Kidney (tissue), 14 donors: Measurements from ENCODE around the gene PRKACA. TPM values are rescaled to one million over a fixed set of nuclear protein-coding genes. Genes with fewer than 3 reads are reported as not detected.

Experiments
- DNase-seq, 5 donors: peaks; one replicate each; pipeline ENCODE4 v3.0.0-alpha.2; 2013 to 2020
- FAIRE-seq: peaks from 2 replicates; lab custom pipeline; 2012; peaks lifted over from hg19 to GRCh38; lab: Jason Lieb, UNC
- H3K27ac ChIP-seq, 2 donors: one replicate each; pipeline ENCODE4 v1.7.0; 2013; ENCODE audit warnings: low read depth in 2 of 2, low read length in 2 of 2, inconsistent platforms in 1 of 2
- H3K27me3 ChIP-seq: one replicate; pipeline ENCODE4 v1.7.1; 2013; ENCODE audit warnings: low read length, inconsistent platforms; ENCODE audit not compliant: control insufficient read depth, insufficient read depth
- H3K36me3 ChIP-seq, 3 donors: one replicate each; pipeline versions ENCODE4 v1.7.0 to v1.7.1; 2013; ENCODE audit warnings: low read length in 3 of 3, control low read depth in 1 of 3, inconsistent platforms in 1 of 3; ENCODE audit not compliant: insufficient read depth in 3 of 3, control insufficient read depth in 2 of 3
- H3K4me1 ChIP-seq, 3 donors: one replicate each; pipeline versions ENCODE4 v1.7.0 to v1.7.1; 2013; ENCODE audit warnings: low read length in 3 of 3, inconsistent platforms in 1 of 3, low read depth in 1 of 3; ENCODE audit not compliant: control insufficient read depth in 2 of 3, insufficient read depth in 2 of 3
- H3K4me3 ChIP-seq, 3 donors: one replicate each; pipeline versions ENCODE4 v1.7.0 to v1.8.1; 2013; ENCODE audit warnings: low read length in 3 of 3, control low read depth in 1 of 3, inconsistent platforms in 1 of 3
- H3K9ac ChIP-seq, 3 donors: one replicate each; pipeline versions ENCODE4 v1.7.0 to v1.7.1; 2013; ENCODE audit warnings: low read length in 3 of 3, control low read depth in 1 of 3, inconsistent platforms in 1 of 3
- H3K9me3 ChIP-seq, 3 donors: one replicate each; pipeline versions ENCODE4 v1.7.0 to v1.7.1; 2013; ENCODE audit warnings: low read length in 3 of 3, control low read depth in 1 of 3, inconsistent platforms in 1 of 3; ENCODE audit not compliant: control insufficient read depth in 2 of 3, insufficient read depth in 1 of 3
- intact Hi-C: fragments of 100-400 bp; cut with DNase I; formaldehyde crosslinking; loops from one replicate; pipeline ENCODE4 v1.11.1; 2022
- polyA plus RNA-seq: library from polyadenylated mRNA; stranded (reverse); fragments of 350-450 nt; fragmentation: Illumina TruSeq; extraction: RNeasy Lipid Tissue Mini Kit (QIAGEN cat#74804); gene quantifications from one replicate; pipeline ENCODE4 v1.2.3, GENCODE V29; 2014; ENCODE audit warnings: low read depth, low replicate concordance; ENCODE audit not compliant: insufficient read depth
- total RNA-seq: library from RNA; stranded (reverse); fragmentation: NEBNext Ultra II Directional; extraction: Animal tissue kit (Norgen Biotek cat#: 25700); gene quantifications from one replicate; pipeline ENCODE4 v1.2.1, GENCODE V29; 2021
- TF ChIP-seq, protein P1 (sequence below): IDR thresholded peaks from 3 replicates; pipeline ENCODE4 v1.5.1; 2012; ENCODE audit warnings: mild to moderate bottlenecking, moderate library complexity, borderline replicate concordance; ENCODE audit not compliant: insufficient read depth; ENCODE audit errors: extremely low read depth
- donor health status: control.
- donor health status: control.
- donor health status: control.
- donor health status: control.
- donor health status: control.
- donor health status: DM: yes; HTN: yes; CAD: no.
- donor health status: Normal renal cell carcinoma (clear cell type).

PRKACA gene
- total and polyA plus RNA-seq, 2 donors from 2014 or later = 51.4 to 92.3 TPM

DNA sequence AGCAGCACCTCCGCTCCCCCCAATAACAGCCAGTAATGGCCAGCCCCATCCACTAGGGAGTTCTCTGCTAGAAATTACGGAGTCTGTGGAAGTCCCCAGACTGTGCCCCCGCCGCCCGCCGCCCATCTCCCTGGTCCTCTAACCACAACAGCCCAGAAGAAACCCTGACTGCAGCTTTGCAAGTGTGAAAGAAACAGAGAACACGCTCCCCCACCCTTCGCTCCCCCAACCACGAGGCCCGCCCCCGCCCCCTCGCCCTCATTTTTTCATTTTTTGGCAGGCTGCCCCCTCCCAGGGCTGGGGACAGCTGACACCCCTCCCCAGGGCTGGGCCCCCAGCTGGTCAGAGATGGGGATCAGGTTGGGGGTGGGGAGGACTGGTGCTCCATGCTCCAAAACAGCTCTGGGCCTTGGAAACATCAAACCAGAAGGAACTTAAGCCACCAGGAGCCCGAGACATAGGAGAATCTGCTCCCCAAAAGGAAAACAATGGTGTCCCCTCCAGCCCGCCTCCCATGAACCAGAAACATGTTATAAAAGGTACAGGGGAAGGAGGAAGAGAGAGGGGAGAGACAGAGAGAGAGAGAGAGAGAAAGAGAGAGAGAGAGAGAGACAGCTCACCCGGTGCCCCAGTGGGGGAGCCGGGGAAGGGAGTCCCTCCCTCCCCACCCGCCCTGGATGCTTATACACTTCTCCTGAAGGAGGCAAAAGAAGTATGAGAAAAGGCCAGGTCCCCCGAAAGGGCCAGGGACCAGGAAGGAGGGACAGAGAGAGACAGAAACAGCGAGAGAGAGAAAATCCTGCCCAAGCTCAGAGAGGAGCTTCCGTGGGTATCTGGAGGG lies 48.6 kb upstream of the PRKACA start:
- Histone ChIP-seq H3K27ac (no peak overlapping the region), H3K27me3 (no peaks in the 10 kb centered on the region), H3K4me3 (no peak overlapping the region), H3K36me3 (peaks cover 2 to 17% (median 2%) of the 10 kb centered on the region in 3 donors), H3K9me3 (no peaks in the 10 kb centered on the region), H3K4me1 (no peaks in the 10 kb centered on the region), H3K9ac (no peak overlapping the region)
- DNase-seq (peak in 2 of 5 donors; percentile 43 to 57), FAIRE-seq (no peak)
- intact Hi-C loops = no loop called here
- TF ChIP-seq, protein P1, sequence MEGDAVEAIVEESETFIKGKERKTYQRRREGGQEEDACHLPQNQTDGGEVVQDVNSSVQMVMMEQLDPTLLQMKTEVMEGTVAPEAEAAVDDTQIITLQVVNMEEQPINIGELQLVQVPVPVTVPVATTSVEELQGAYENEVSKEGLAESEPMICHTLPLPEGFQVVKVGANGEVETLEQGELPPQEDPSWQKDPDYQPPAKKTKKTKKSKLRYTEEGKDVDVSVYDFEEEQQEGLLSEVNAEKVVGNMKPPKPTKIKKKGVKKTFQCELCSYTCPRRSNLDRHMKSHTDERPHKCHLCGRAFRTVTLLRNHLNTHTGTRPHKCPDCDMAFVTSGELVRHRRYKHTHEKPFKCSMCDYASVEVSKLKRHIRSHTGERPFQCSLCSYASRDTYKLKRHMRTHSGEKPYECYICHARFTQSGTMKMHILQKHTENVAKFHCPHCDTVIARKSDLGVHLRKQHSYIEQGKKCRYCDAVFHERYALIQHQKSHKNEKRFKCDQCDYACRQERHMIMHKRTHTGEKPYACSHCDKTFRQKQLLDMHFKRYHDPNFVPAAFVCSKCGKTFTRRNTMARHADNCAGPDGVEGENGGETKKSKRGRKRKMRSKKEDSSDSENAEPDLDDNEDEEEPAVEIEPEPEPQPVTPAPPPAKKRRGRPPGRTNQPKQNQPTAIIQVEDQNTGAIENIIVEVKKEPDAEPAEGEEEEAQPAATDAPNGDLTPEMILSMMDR = no peak

DNA sequence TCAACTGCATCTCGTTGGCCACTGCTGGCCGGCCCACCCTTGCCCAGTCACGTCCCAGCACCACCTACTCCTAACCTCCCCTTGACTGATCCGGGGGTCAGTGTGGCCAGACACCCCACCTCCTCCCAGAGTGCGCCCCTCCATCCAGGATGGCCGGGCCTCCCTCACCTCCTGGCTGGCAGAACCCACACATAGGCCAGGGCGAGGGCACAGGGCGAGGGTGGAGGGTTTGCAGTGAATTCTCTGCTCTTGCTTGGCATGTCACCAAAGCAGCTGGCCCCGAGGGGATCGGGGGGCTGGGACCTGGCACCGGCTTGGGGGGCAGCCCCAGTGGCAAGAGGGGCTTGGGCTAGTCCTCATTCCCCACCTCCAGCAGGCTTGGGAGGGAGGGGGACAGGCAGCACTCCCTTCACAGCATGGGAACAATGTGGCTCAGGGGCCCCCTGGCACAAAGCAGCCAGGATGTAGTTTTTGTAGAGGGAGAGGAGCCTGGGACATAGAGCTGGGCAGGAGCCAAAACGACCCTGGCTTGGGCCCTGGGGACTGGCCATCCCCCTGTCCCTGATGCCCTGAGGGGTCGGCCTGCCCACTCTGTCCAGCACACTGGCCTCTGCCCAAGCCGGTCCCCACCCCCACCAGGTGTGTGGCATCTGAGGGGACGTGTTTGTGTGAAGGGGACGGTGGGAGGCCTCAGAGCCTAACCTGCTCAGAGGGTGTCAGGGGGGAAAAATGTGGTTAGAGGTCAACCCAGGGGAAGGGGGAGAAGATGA lies 47.3 kb upstream of the PRKACA start:
- Histone ChIP-seq H3K27ac (no peak overlapping the region), H3K27me3 (no peaks in the 10 kb centered on the region), H3K4me3 (no peak overlapping the region), H3K4me1 (no peaks in the 10 kb centered on the region), H3K9ac (no peak overlapping the region), H3K9me3 (no peaks in the 10 kb centered on the region), H3K36me3 (peaks cover 0 to 9% (median 2%) of the 10 kb centered on the region in 3 donors)
- DNase-seq (peak in 1 of 5 donors; percentile 41), FAIRE-seq (no peak)
- TF ChIP-seq, protein P1 = no peak
- intact Hi-C loops = no loop called here

DNA sequence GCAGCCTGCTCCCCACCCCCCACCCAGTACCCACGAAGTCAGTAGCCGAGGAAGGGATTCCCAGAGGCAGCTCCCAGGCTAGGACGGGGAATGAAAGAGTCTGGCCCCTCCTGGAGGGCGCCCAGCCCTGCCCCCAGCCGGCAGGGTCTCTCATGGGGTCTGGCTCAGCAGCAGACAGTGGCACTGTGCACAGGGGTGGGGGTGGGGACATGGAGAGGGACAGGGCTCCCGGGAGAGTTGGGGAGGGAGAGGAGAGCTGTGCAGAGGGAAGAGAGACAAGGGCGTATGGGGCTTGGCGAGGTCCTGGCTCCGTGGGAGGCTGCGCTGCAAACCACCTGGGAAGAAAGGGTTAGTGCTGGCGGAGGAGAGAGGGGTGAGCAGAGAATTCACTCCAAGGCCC lies 46.5 kb upstream of the PRKACA start:
- no peak for DNase-seq
- Histone ChIP-seq H3K9ac (no peak overlapping the region), H3K27me3 (no peaks in the 10 kb centered on the region), H3K36me3 (peaks cover 0 to 6% (median 2%) of the 10 kb centered on the region in 3 donors), H3K9me3 (no peaks in the 10 kb centered on the region), H3K27ac (no peak overlapping the region), H3K4me1 (no peaks in the 10 kb centered on the region), H3K4me3 (no peak overlapping the region)
- no peak for FAIRE-seq
- TF ChIP-seq, protein P1 = no peak
- intact Hi-C loops = no loop called here
